ENCODE results near the gene ERAL1.

The ERAL1 gene

DNA sequence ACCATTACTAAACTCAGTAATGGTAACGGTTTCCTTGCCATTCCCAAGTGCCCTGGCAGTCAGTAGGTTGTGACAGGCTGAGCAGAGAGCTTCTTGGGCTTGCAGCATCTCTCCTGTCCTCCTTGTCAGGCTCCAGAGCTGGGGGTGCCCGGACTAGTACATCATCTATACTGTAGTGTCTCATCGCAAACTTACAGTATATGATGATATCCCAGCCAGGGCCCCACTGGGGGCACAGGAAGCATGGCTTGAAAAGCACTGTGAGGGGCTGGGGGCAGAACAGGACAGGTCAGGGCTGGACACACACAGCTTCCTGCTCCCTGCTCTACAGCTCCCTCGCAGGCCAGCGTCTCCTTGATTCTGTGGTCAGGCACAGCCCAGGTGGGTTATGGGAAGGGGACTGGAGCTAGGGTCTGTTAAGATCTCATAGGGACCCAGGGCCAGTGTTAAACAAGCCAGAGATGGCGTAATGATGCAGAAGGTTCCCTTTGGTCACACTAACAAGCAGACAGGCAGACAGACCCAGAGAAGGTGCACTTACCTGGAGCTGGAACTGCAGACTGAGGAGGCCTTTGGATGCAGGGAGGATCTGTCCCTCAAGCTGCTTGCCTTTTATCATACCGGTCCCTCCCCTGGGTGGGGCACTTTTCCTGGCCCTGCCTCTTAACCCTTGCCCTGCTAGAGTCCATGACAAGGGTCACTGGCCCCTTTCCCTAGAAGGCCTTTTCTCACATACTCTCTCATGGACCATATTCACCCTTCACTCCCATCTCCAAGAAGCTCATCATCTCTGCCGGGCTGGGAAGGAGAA is 6.8 kb downstream of the ERAL1 start:
- no peak for DNase-seq (ENCODE audit: low spot score)
- no peak overlapping the region for H3K27ac ChIP-seq
- H3K4me3 ChIP-seq: no peak overlapping the region
- TF ChIP-seq CTCF (IDR thresholded peaks at IDR 0.05): no peak

DNA sequence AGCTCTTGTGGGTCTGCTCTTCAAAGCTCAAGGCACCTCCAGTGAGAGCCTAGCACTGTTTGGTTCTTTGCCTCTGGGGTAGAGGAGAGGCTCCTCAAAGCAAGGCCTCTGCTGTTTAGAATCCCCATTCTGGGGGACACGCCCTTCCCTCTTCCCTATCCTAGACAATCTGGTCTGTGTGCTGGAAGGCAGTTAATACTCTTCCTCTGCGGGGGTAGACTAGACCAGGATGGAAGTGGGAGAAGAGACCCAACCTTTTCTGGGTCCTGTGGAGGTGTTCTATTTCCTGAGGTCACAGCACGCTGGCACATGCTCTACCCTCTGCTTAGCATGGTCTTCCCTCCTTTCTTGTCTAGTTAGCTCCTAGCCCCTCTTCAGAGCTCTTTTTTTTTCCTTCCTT is 7.7 kb downstream of the ERAL1 start:
- no peak overlapping the region for H3K27ac ChIP-seq
- no peak overlapping the region for H3K4me3 ChIP-seq
- no peak for TF ChIP-seq CTCF (IDR thresholded peaks at IDR 0.05)
- no peak for DNase-seq (ENCODE audit: low spot score)

- no peak for TF ChIP-seq CTCF (IDR thresholded peaks at IDR 0.05)
- no peak overlapping the region for H3K27ac ChIP-seq
- no peak overlapping the region for H3K4me3 ChIP-seq
- no peak for DNase-seq (ENCODE audit: low spot score)
These were observed 9.1 kb downstream of the ERAL1 start for GRCh38 chr17:28863953-28864352.

DNA sequence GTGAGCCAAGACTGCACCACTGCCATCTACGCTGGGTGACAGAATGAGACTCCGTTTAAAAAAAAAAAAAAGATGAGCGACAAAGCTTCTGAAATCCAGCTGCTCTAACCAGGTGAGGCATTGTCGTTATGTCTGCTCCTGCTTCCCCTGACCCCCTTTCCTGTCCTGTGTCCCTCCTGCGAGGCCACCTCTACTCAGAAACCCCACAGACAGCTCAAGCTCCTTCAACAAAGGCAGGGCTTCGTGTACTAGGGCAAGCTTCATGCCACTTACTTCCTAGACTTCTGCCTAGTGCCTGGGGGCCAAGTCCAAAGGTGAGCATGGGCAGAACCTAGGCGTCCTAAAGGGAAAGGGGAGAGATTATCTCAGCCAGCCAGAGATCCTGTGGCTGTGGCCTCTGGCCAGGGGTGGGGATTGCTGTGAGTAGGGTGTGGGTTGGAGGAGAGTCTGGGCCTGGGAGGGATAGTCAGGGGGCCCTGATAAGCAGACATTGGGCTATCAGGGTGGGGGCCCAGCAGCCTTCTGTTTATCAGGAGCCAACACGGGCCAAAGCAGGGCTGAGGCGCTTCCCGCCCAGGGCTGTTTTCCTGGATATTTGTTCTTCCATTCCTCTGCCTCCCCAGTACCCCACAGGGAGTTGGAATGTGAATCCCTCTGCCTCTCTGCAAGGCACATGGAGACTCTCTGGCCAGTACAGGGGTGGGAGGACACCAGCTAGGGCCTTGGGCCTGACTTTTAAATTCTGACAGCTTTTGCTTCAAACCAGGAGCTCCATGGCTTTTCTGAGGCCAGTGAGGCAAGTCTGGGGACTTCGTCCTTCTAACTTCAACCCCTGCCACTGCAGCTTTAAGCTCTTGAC is 10.4 kb downstream of the ERAL1 start:
- Histone ChIP-seq H3K4me3 (no peak overlapping the region), H3K27ac (no peak overlapping the region)
- TF ChIP-seq CTCF (IDR thresholded peaks at IDR 0.05): no peak
- no peak for DNase-seq (ENCODE audit: low spot score)

- no peak for DNase-seq (ENCODE audit: low spot score)
- no peak for TF ChIP-seq CTCF (IDR thresholded peaks at IDR 0.05)
- no peak overlapping the region for H3K27ac ChIP-seq
- H3K4me3 ChIP-seq: no peak overlapping the region
These were observed 11.3 kb downstream of the ERAL1 start for GRCh38 chr17:28865946-28866752.

- TF ChIP-seq CTCF (IDR thresholded peaks at IDR 0.05): no peak
These were observed 12.5 kb downstream of the ERAL1 start for GRCh38 chr17:28867276-28867675.

More at GRCh38 chr17:28867276-28867675, 12.5 kb downstream of the ERAL1 start:
- no peak overlapping the region for H3K4me3 ChIP-seq
- DNase-seq (ENCODE audit: low spot score): no peak
- no peak overlapping the region for H3K27ac ChIP-seq

Data from coronary artery (tissue), 2 donors.